Ovary (tissue), 3 donors: ENCODE measurements around the gene UBR1.

ENCODE experiments used
- POLR2A ChIP-seq: fragments of 450-650 bp; IDR thresholded peaks from one replicate; pipeline ENCODE4 v1.6.1; 2017; ENCODE audit warnings: antibody characterized with exemption, mild to moderate bottlenecking, moderate library complexity
- TF ChIP-seq, protein P1 (sequence below), 3 donors: fragments of 450-650 bp in 2 of 3; fragments of 200-600 bp in 1 of 3; IDR thresholded peaks; one replicate each; pipeline versions ENCODE4 v1.5.1 to v1.8.0; 2016 to 2022; ENCODE audit warnings: antibody characterized with exemption in 3 of 3, mild to moderate bottlenecking in 1 of 3
- donor health status: DM: no; HTN: no; CAD: no.

DNA sequence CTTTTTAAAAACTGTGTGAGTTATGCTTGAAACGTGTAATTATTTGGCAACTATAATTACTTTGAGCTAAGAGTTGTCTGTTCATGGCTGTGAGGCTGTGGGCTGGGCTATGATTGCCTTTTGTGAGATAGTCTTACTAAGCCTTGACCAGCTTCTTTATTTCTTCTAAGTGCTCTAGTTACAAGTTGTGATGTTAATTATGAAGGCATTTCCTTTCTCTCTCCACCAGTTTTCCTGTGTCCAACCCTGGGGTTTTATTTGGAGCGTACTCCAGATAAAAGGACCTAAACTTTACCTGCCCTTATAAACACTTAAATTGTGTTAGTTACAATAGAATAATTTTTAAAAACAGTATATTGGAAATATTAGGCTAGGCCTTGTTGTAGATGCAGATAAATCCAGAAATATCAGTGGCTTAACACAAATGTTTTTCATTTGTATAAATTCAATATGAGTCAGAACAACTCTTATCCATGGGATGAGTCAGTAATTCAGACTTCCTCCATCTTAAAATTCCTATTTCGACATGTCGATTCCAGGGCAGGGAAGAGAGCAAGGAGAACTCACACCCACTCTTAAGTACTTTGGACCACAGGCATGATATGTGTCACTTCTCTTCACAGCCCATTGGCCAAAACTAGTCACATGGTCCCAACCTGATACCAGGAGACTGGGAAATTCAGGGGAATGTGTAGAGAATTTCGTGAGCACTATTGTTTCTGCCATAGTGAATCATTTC is 44.5 kb upstream of the UBR1 start:
- TF ChIP-seq, protein P1, sequence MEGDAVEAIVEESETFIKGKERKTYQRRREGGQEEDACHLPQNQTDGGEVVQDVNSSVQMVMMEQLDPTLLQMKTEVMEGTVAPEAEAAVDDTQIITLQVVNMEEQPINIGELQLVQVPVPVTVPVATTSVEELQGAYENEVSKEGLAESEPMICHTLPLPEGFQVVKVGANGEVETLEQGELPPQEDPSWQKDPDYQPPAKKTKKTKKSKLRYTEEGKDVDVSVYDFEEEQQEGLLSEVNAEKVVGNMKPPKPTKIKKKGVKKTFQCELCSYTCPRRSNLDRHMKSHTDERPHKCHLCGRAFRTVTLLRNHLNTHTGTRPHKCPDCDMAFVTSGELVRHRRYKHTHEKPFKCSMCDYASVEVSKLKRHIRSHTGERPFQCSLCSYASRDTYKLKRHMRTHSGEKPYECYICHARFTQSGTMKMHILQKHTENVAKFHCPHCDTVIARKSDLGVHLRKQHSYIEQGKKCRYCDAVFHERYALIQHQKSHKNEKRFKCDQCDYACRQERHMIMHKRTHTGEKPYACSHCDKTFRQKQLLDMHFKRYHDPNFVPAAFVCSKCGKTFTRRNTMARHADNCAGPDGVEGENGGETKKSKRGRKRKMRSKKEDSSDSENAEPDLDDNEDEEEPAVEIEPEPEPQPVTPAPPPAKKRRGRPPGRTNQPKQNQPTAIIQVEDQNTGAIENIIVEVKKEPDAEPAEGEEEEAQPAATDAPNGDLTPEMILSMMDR (IDR thresholded peaks at IDR 0.05) = no peak
- no peak for TF ChIP-seq POLR2A
